OCI-LY7 (cell line): ENCODE measurements around the gene DGKG. TPM values are rescaled to one million over a fixed set of nuclear protein-coding genes. Genes with fewer than 3 reads are reported as not detected.

ENCODE experiments used
- BruUV-seq: library from RNA; stranded (reverse); fragments of 400-500 nt; replicated peaks from 2 replicates; lab custom pipeline; 2021; lab: Mats Ljungman, UMichigan
- CTCF ChIA-PET: fragments of 300-600 bp; sonication (Branson Sonifier 250); formaldehyde crosslinking; loops from one replicate; lab custom pipeline; 2022; ENCODE audit warnings: antibody characterized with exemption; ENCODE audit not compliant: unreplicated experiment; lab: Charles Lee
- POLR2A ChIA-PET: fragments of 300-600 bp; sonication (Branson Sonifier 250); formaldehyde crosslinking; loops from one replicate; lab custom pipeline; 2022; ENCODE audit warnings: antibody characterized with exemption; lab: Charles Lee
- DNase-seq: peaks from one replicate; pipeline ENCODE4 v3.0.0-alpha.2; 2015; ENCODE audit warnings: low spot score
- H2AFZ ChIP-seq: fragments of 200-600 bp; sonication (generic), shearing (Covaris generic); 2 replicates; pipeline ENCODE4 v1.6.1; 2014; ENCODE audit warnings: mild to moderate bottlenecking, antibody characterized with exemption, low read length, moderate library complexity
- H3K27ac ChIP-seq: fragments of 200-600 bp; sonication (generic); 2 replicates; pipeline ENCODE4 v1.5.1; 2014; ENCODE audit warnings: mixed run types, low read depth, mild to moderate bottlenecking, moderate library complexity, low read length, inconsistent platforms; ENCODE audit not compliant: poor library complexity, severe bottlenecking
- H3K36me3 ChIP-seq: fragments of 200-600 bp; sonication (generic); 2 replicates; pipeline ENCODE4 v1.6.1; 2014; ENCODE audit warnings: mild to moderate bottlenecking, antibody characterized with exemption, low read length, moderate library complexity, mixed read lengths; ENCODE audit not compliant: insufficient read depth
- H3K4me1 ChIP-seq: fragments of 200-600 bp; sonication (generic); 2 replicates; pipeline ENCODE4 v1.5.1; 2014; ENCODE audit warnings: mild to moderate bottlenecking, low read length; ENCODE audit not compliant: insufficient read depth, poor library complexity, severe bottlenecking
- H3K4me2 ChIP-seq: fragments of 200-600 bp; sonication (generic); 2 replicates; pipeline ENCODE4 v1.6.1; 2014; ENCODE audit warnings: mild to moderate bottlenecking, low read length
- H3K4me3 ChIP-seq: fragments of 200-600 bp; sonication (generic); 2 replicates; pipeline ENCODE4 v1.5.1; 2014; ENCODE audit warnings: mild to moderate bottlenecking, low read depth, low read length; ENCODE audit not compliant: poor library complexity, severe bottlenecking
- H3K79me2 ChIP-seq: fragments of 200-600 bp; sonication (generic); 2 replicates; pipeline ENCODE4 v1.6.1; 2016; ENCODE audit warnings: low read depth, mild to moderate bottlenecking, low read length, moderate library complexity, mixed read lengths; ENCODE audit not compliant: insufficient read depth
- H3K9me2 ChIP-seq: fragments of 200-600 bp; sonication (generic); 2 replicates; pipeline ENCODE4 v1.6.1; 2016; ENCODE audit warnings: mild to moderate bottlenecking, low read length, mixed read lengths; ENCODE audit not compliant: insufficient read depth
- H3K9me3 ChIP-seq: fragments of 200-600 bp; sonication (generic); 2 replicates; pipeline ENCODE4 v1.6.1; 2014; ENCODE audit warnings: mild to moderate bottlenecking, mixed run types, low read length, mixed read lengths
- H4K20me1 ChIP-seq: fragments of 200-600 bp; sonication (generic); 2 replicates; pipeline ENCODE4 v1.6.1; 2014; ENCODE audit warnings: mild to moderate bottlenecking, antibody characterized with exemption, low read length, moderate library complexity, mixed read lengths; ENCODE audit not compliant: insufficient read depth
- EZH2phosphoT487 ChIP-seq: fragments of 200-600 bp; sonication (generic); IDR thresholded peaks from 2 replicates; pipeline ENCODE4 v1.6.1; 2018; ENCODE audit warnings: low read depth, borderline replicate concordance, mild to moderate bottlenecking, mixed run types, antibody characterized with exemption, low read length, moderate library complexity, mixed read lengths
- intact Hi-C: fragments of 100-400 bp; cut with micrococcal nuclease; formaldehyde crosslinking; loops from one replicate; pipeline ENCODE4 v1.10.0; 2022; ENCODE audit not compliant: unreplicated experiment
- total RNA-seq, 2 experiments: library from RNA; depleted of rRNA in 1 of 2; stranded (reverse); fragments of >200 nt in 1 of 2; shearing (Covaris generic) in 1 of 2; gene quantifications; 2 replicates each; pipeline ENCODE4 v1.2.3, GENCODE V29; 2014 to 2022
- TF ChIP-seq, protein P1 (sequence below): fragments of 200-600 bp; sonication (generic); conservative IDR thresholded peaks from 2 replicates; pipeline ENCODE4 v1.5.1; 2014; ENCODE audit warnings: mild to moderate bottlenecking, antibody characterized with exemption, low read length, moderate library complexity, mixed read lengths

Gene DGKG
- total RNA-seq, 2 experiments from 2014 or later, result 0.06 TPM; not detected in 1

DNA sequence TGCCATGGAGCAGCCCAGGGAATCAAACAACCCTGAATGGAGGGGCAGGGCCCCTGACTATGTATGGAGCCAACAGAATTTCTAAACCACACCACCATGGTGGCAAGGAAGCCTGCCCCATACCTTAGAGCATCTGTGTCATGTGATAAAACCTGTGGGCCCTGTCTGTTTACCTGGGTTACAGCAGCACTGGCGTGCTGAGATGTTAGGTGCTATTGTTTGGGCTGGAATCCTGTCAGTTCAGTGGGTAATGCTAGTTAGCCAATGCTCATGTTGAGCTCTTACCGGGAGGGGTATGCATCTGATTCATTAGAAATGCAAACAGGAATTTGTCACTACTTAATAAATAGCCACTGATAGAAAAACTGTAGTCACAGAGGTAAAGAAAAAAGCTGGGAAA lies 189.7 kb downstream of the DGKG start:
- no peak overlapping the region for H2AFZ ChIP-seq
- TF ChIP-seq, protein P1, sequence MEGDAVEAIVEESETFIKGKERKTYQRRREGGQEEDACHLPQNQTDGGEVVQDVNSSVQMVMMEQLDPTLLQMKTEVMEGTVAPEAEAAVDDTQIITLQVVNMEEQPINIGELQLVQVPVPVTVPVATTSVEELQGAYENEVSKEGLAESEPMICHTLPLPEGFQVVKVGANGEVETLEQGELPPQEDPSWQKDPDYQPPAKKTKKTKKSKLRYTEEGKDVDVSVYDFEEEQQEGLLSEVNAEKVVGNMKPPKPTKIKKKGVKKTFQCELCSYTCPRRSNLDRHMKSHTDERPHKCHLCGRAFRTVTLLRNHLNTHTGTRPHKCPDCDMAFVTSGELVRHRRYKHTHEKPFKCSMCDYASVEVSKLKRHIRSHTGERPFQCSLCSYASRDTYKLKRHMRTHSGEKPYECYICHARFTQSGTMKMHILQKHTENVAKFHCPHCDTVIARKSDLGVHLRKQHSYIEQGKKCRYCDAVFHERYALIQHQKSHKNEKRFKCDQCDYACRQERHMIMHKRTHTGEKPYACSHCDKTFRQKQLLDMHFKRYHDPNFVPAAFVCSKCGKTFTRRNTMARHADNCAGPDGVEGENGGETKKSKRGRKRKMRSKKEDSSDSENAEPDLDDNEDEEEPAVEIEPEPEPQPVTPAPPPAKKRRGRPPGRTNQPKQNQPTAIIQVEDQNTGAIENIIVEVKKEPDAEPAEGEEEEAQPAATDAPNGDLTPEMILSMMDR, result no peak
- no peak for TF ChIP-seq EZH2phosphoT487
- BruUV-seq, result no TSS peak
- peaks cover 11% of the 10 kb centered on the region for H3K4me1 ChIP-seq
- H3K4me3 ChIP-seq, result no peak overlapping the region
- H3K9me3 ChIP-seq, result no peaks in the 10 kb centered on the region
- POLR2A ChIA-PET, result no interaction called here
- H4K20me1 ChIP-seq, result no peaks in the 10 kb centered on the region
- no peaks in the 10 kb centered on the region for H3K79me2 ChIP-seq
- no peak overlapping the region for H3K27ac ChIP-seq
- CTCF ChIA-PET, result no interaction called here
- H3K9me2 ChIP-seq, result no peaks in the 10 kb centered on the region
- intact Hi-C loops, result no loop called here
- DNase-seq, result no peak
- no peak overlapping the region for H3K4me2 ChIP-seq
- H3K36me3 ChIP-seq, result no peaks in the 10 kb centered on the region

DNA sequence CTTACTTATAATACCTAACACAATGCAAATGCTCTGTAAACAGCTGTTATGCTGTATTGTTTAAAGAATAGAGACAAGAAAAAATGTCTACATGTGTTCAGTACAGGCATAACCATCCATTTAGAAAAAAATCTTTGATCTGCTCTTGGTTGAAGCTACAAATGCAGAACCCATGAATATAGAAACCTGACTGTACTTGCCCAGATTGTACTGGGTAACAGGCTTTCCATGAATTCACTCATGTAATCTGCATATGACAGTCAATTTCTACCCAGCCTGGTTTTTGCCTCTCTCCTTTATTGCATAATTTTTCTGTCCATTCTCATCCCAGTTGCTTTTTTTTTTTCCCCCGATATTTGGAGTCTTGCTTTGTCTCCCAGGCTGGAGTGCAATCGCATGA lies 190.5 kb downstream of the DGKG start:
- no peak overlapping the region for H3K4me3 ChIP-seq
- H4K20me1 ChIP-seq, result no peaks in the 10 kb centered on the region
- no peaks in the 10 kb centered on the region for H3K9me2 ChIP-seq
- no peaks in the 10 kb centered on the region for H3K9me3 ChIP-seq
- no peak overlapping the region for H3K4me2 ChIP-seq
- no peaks in the 10 kb centered on the region for H3K79me2 ChIP-seq
- ChIA-PET POLR2A (no interaction called here), CTCF (no interaction called here)
- no peak overlapping the region for H2AFZ ChIP-seq
- no peak for DNase-seq
- peaks cover 11% of the 10 kb centered on the region for H3K4me1 ChIP-seq
- intact Hi-C loops, result no loop called here
- H3K27ac ChIP-seq, result no peak overlapping the region
- no TSS peak for BruUV-seq
- TF ChIP-seq, protein P1, result no peak
- no peak for TF ChIP-seq EZH2phosphoT487
- H3K36me3 ChIP-seq, result no peaks in the 10 kb centered on the region

DNA sequence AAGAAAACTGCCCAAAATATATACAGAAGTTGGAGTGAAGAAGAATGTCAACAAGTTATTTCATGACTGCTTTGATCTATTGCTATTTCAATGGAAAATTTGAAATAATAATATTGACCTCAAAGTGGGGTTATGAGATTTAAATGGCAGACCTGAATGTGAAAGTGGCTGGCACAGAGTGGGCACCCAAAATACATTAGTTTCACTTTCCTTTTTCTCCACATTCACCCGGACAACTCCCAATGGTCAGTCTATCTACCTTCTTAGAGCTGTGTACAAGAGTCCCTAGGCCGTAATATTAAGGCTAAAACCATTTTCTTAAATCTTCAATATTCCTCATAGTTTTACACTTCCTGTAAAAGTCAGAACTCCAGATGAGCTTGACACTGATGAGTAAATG lies 191.5 kb downstream of the DGKG start:
- ChIA-PET POLR2A (interaction anchor here (0.7 kb wide), 1 partner anchor 28 kb away, joined by 3 read pairs; no protein-coding TSS in a partner anchor), CTCF (no interaction called here)
- H2AFZ ChIP-seq, result no peak overlapping the region
- intact Hi-C loops, result no loop called here
- no peaks in the 10 kb centered on the region for H3K9me2 ChIP-seq
- BruUV-seq, result no TSS peak
- H4K20me1 ChIP-seq, result no peaks in the 10 kb centered on the region
- H3K4me3 ChIP-seq, result no peak overlapping the region
- H3K79me2 ChIP-seq, result no peaks in the 10 kb centered on the region
- no peak overlapping the region for H3K27ac ChIP-seq
- H3K4me2 ChIP-seq, result no peak overlapping the region
- no peaks in the 10 kb centered on the region for H3K9me3 ChIP-seq
- H3K36me3 ChIP-seq, result no peaks in the 10 kb centered on the region
- no peak for DNase-seq
- TF ChIP-seq, protein P1, result no peak
- no peak for TF ChIP-seq EZH2phosphoT487
- H3K4me1 ChIP-seq, result peaks cover 11% of the 10 kb centered on the region
